ENCODE data around the gene CTBP2. TPM values are rescaled to one million over a fixed set of nuclear protein-coding genes. Genes with fewer than 3 reads are reported as not detected.
A peak's percentile ranks its signal among the peaks of the same experiment; 100 is the strongest.

CTBP2 gene
- total and polyA plus RNA-seq, 10 of the 15 experiments (the other 5 are each of a cell fraction or from before 2014, with no cell fraction given) = 0.02 to 0.72 (median 0.06) TPM; not detected in 2

GRCh38 chr10:125060826-125061556 lies 99.4 kb downstream of the CTBP2 start:
- SMC1A ChIA-PET (ENCODE audit: uncharacterized antibody, unreplicated experiment) = interaction anchor here (0.9 to 1.4 kb wide), 2 partner anchors 11 to 13 kb away, joined by 3 to 9 read pairs; no protein-coding TSS in a partner anchor
- CTCF ChIA-PET = interaction anchor here (1.3 to 5.1 kb wide), 4 partner anchors 13 to 320 kb away, joined by 3 to 31 read pairs (median 6); no protein-coding TSS in a partner anchor
- no peak overlapping the region; the same call in 1 of the 2 replicates for H3K4me2 ChIP-seq (ENCODE audit: control insufficient read depth, insufficient read depth)
- TF ChIP-seq FOXM1 (IDR thresholded peaks at IDR 0.05; ENCODE audit: low read depth, low read length) = no peak
- TF ChIP-seq CTCF (IDR thresholded peaks at IDR 0.05 in 2 of 3, conservative IDR thresholded peaks at IDR 0.05 in 1 of 3; ENCODE audit: control insufficient read depth in 2 of 3, extremely low read depth in 1 of 3, insufficient read depth in 1 of 3, low read depth in 3 of 3, low read length in 3 of 3) = peak; percentile 57 to 66 (median 61); a peak in 5 of 6 replicates
- TF ChIP-seq RAD21 (IDR thresholded peaks at IDR 0.05; ENCODE audit: insufficient read depth, low read depth, low read length) = peak; percentile 47
- TF ChIP-seq SMC3 (IDR thresholded peaks at IDR 0.05; ENCODE audit: borderline replicate concordance, low read length) = peak; percentile 36; the same call in 1 of the 2 replicates
- in situ Hi-C loops (cut with MboI) = loop anchor here (10.0 kb wide), 1 partner anchor 956 kb away; no protein-coding TSS in a partner anchor
- 41% methylated on average over 21 of the region's 21 CpGs for WGBS (ENCODE audit: insufficient coverage, insufficient replicate concordance, low lambda C conversion rate, missing lambda C conversion rate)
- DNase-seq (ENCODE audit: low read depth, low spot score) (no peak), FAIRE-seq (no peak), ATAC-seq (peak; percentile 13; the same call in 1 of the 3 replicates)
- no peak overlapping the region for H3K9ac ChIP-seq (ENCODE audit: control insufficient read depth, insufficient read depth, low read length)
- H4K20me1 ChIP-seq (ENCODE audit: control insufficient read depth, insufficient read depth) = no peaks in the 10 kb centered on the region
- RAD21 ChIA-PET (ENCODE audit: unreplicated experiment) = interaction anchor here (1.8 kb wide), 1 partner anchor 13 kb away, joined by 7 read pairs; no protein-coding TSS in a partner anchor
- intact Hi-C loops (cut with micrococcal nuclease; ENCODE audit: unreplicated experiment) = no loop called here
- no peaks in the 10 kb centered on the region for H3K36me3 ChIP-seq (ENCODE audit: control insufficient read depth in 2 of 2, insufficient read depth in 2 of 2, low read length in 1 of 2)
- H3K79me2 ChIP-seq (ENCODE audit: control insufficient read depth, insufficient read depth, low read length) = no peaks in the 10 kb centered on the region
- peaks cover 0 to 5% of the 10 kb centered on the region in 2 experiments; a peak in 1 of 4 replicates for H3K27me3 ChIP-seq (replicated peaks in 1 of 2; ENCODE audit: control insufficient read depth in 2 of 2, insufficient read depth in 2 of 2, low read length in 1 of 2)
- no peak overlapping the region for H3K4me3 ChIP-seq
- peaks cover 42% of the 10 kb centered on the region for H3K4me1 ChIP-seq (ENCODE audit: control insufficient read depth, insufficient read depth, low read length)
- no TSS peak for BruUV-seq (replicated peaks)
- POLR2A ChIA-PET = no interaction called here
- H3K27ac ChIP-seq (ENCODE audit: control insufficient read depth, insufficient read depth) = no peak overlapping the region
- peaks cover 14% of the 10 kb centered on the region; the same call in 2 of the 3 replicates for H3K9me3 ChIP-seq (replicated peaks; ENCODE audit: control insufficient read depth, insufficient read depth, low read length)
- no peak overlapping the region for H2AFZ ChIP-seq (ENCODE audit: control insufficient read depth, low read depth, low read length)

Measured in GM12878 (cell line).